Heart right ventricle (tissue), 16 donors: Measurements from ENCODE around the gene ARID5B. TPM values are rescaled to one million over a fixed set of nuclear protein-coding genes. Genes with fewer than 3 reads are reported as not detected.

Source experiments
- ATAC-seq, 8 donors: fragments of 200-7000 bp; cut with Tn5 transposase; one replicate each; pipeline ENCODE4 v1.9.1; 2020; ENCODE audit warnings: mild to moderate bottlenecking in 8 of 8, moderate library complexity in 8 of 8, moderate number of reproducible peaks in 1 of 8
- DNase-seq, 2 donors: peaks; one replicate each; pipeline ENCODE4 v3.0.0-alpha.2; 2020
- H3K27ac ChIP-seq, 10 donors: fragments of 200-600 bp; sonication (generic) in 2 of 10; one replicate each; pipeline versions ENCODE4 v1.5.0 to v1.8.0; 2020 to 2022; ENCODE audit warnings: mild to moderate bottlenecking in 3 of 10
- H3K27me3 ChIP-seq, 7 donors: fragments of 200-600 bp; one replicate each; pipeline ENCODE4 v1.8.0; 2021 to 2022; ENCODE audit warnings: mild to moderate bottlenecking in 2 of 7
- H3K36me3 ChIP-seq, 9 donors: fragments of 200-600 bp; sonication (generic) in 1 of 9; one replicate each; pipeline versions ENCODE4 v1.5.0 to v1.8.0; 2020 to 2022; ENCODE audit warnings: mild to moderate bottlenecking in 2 of 9
- H3K4me1 ChIP-seq, 9 donors: fragments of 200-600 bp; sonication (generic) in 1 of 9; one replicate each; pipeline versions ENCODE4 v1.5.0 to v1.8.0; 2020 to 2022; ENCODE audit warnings: mild to moderate bottlenecking in 4 of 9
- H3K4me3 ChIP-seq, 10 donors: fragments of 200-600 bp; sonication (generic) in 2 of 10; one replicate each; pipeline versions ENCODE4 v1.5.0 to v1.8.0; 2020 to 2022; ENCODE audit warnings: mild to moderate bottlenecking in 7 of 10, moderate library complexity in 2 of 10
- H3K9me3 ChIP-seq, 11 donors: fragments of 200-600 bp in 10 of 11; sonication (generic) in 2 of 11; one replicate each; pipeline versions ENCODE4 v1.5.0 to v1.8.0; 2013 to 2022; ENCODE audit warnings: mild to moderate bottlenecking in 2 of 11, control low read depth in 1 of 11, moderate library complexity in 1 of 11
- WGBS, 2 donors: extraction: QIAGEN DNeasy Blood & Tissue Kit; methylation state at CpG; one replicate each; pipeline ENCODE4 v1.1.7; 2013; ENCODE audit warnings: inconsistent platforms in 1 of 2; 5-methylcytosine and 5-hydroxymethylcytosine counted together
- intact Hi-C, 10 donors: fragments of 100-400 bp; cut with DNase I; formaldehyde crosslinking; loops; one replicate each; pipeline versions ENCODE4 v1.11.1 to v1.14.2; 2022
- polyA plus RNA-seq, 2 donors: library from polyadenylated mRNA; stranded (reverse); fragments of 200-250 nt; gene quantifications; one replicate each; pipeline ENCODE4 v1.2.3, GENCODE V29; 2013
- total RNA-seq, 10 donors: library from RNA; stranded (reverse); fragmentation: NEBNext Ultra II Directional in 3 of 10; extraction: Animal tissue kit (Norgen Biotek cat#: 25700) in 3 of 10; gene quantifications; one replicate each; pipeline versions ENCODE4 v1.2.1 to v1.2.4, GENCODE V29; 2021 to 2023
- TF ChIP-seq, protein P1 (sequence below), 9 donors: fragments of 200-600 bp; sonication (generic) in 2 of 9; IDR thresholded peaks; one replicate each; pipeline versions ENCODE4 v1.5.0 to v1.8.0; 2021 to 2022; ENCODE audit warnings: antibody characterized with exemption in 9 of 9, mild to moderate bottlenecking in 5 of 9, moderate library complexity in 1 of 9
- donor health status: Arrhythmogenic right ventricular cardiomyopathy.
- donor health status: ischemic (EF 13 %, LVEDD 7.1; RV severe dilation, severe dysfunction).
- donor health status: healthy with polysubstance abuse.
- donor health status: DM: no; HTN: yes; CAD: no.
- donor health status: DM: no; HTN: no; CAD: no.
- donor health status: ischemic (EF 25% LVEDD 6.9; RV normal size, moderate dysfunction).
- donor health status: ischemic (EF 25% LVEDD 5.7; RV mildly dilated, moderate dysfunction).
- donor health status: healthy.
- donor health status: DM: yes; HTN: yes; CAD: no.
- donor health status: Ischemic cardiomyopathy.
- donor health status: ischemic (EF 35%, LVEDD 5.7; RV mildly dilated, moderate dysfunction).
- donor health status: nonischemic (EF 11% LVEDD 7.7; RV severe dilation, severe dysfunction).
- donor health status: DM: yes; HTN: yes; CAD: no.
- donor health status: PGD.
- donor health status: ischemic (EF 29% LVEDD 5.4; RV normal size, mild dysfunction).
- donor health status: nonischemic (EF 23%, LVEDD 6.1; RV moderate dilation, normal function).

The ARID5B gene
- total and polyA plus RNA-seq, 12 donors = 5.3 to 108 (median 25.5) TPM

DNA sequence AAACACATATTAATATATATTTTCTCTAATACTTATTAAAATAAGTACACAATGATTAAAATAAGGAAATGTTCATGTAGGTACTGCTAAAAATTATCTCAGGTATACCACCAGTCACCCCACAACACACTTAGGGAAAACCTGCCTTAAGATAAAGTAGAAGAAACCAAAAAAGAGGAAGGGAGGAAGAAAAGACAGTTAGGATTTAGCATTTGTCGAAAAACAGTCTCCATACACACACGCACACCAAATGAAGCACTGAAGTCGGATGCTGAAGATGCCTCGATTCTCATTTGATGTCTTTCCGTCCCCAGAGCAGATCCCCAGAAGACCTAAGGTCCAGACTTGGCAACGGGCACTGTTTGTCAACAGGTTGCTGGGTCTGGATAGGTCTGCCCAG lies 30.0 kb upstream of the ARID5B start:
- DNase-seq = no peak
- TF ChIP-seq, protein P1, sequence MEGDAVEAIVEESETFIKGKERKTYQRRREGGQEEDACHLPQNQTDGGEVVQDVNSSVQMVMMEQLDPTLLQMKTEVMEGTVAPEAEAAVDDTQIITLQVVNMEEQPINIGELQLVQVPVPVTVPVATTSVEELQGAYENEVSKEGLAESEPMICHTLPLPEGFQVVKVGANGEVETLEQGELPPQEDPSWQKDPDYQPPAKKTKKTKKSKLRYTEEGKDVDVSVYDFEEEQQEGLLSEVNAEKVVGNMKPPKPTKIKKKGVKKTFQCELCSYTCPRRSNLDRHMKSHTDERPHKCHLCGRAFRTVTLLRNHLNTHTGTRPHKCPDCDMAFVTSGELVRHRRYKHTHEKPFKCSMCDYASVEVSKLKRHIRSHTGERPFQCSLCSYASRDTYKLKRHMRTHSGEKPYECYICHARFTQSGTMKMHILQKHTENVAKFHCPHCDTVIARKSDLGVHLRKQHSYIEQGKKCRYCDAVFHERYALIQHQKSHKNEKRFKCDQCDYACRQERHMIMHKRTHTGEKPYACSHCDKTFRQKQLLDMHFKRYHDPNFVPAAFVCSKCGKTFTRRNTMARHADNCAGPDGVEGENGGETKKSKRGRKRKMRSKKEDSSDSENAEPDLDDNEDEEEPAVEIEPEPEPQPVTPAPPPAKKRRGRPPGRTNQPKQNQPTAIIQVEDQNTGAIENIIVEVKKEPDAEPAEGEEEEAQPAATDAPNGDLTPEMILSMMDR (IDR thresholded peaks at IDR 0.05) = no peak
- no peaks in the 10 kb centered on the region for H3K36me3 ChIP-seq
- no peak overlapping the region for H3K4me3 ChIP-seq
- WGBS, 2 donors = 96 to 97% methylated on average over 6 of the region's 6 CpGs
- no peak for ATAC-seq
- no peaks in the 10 kb centered on the region for H3K9me3 ChIP-seq
- intact Hi-C loops = no loop called here
- no peak overlapping the region for H3K27ac ChIP-seq
- H3K27me3 ChIP-seq = peaks cover 0 to 4% (median 0%) of the 10 kb centered on the region in 7 donors
- peaks cover 0 to 20% (median 7%) of the 10 kb centered on the region in 9 donors for H3K4me1 ChIP-seq

DNA sequence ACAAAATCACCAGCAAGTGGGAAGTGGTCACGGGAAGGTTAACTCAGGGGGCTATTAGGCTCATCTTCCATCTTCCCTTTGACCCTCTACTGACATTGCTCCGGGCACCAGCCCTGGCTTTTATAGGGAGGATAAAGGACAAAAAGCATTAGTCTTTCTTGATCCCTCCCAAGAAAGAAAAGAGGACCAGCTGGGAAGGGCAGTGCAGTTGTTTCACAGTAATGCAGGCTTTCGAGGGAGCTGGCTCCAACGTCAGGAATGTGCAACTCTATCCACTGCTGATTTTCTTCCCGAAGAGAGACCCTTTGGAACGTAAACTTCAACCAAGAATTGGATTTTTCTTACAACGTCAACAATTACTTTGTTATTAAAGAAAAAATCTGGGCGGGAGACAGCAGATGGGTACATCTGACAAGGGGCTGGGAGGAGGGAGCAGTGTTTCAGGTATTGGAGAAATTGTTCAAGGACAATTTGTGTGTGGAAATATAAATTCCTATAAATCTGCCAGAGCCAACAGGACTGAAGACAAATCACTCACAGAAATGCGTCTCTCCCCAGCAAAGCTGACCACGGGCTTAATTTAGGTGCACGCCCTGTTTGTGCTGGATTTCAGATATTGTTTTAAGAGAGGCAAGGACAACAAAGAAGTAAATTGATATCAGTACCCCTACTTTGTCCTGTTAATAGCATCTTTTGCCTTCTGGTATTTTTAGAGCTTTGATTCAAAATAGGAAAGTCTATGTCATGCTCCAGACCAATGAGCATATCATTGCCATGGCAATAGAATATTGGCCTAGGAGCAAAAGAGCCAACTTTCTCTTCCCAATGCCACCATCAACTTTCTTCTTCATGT lies 23.4 kb upstream of the ARID5B start:
- no peaks in the 10 kb centered on the region for H3K9me3 ChIP-seq
- H3K27ac ChIP-seq = no peak overlapping the region
- WGBS, 2 donors = 81 to 86% methylated on average over 11 of the region's 11 CpGs
- no peaks in the 10 kb centered on the region for H3K36me3 ChIP-seq
- TF ChIP-seq, protein P1 (IDR thresholded peaks at IDR 0.05) = no peak
- ATAC-seq (no peak), DNase-seq (no peak)
- H3K27me3 ChIP-seq = peaks cover 0 to 4% (median 0%) of the 10 kb centered on the region in 7 donors
- no peak overlapping the region for H3K4me3 ChIP-seq
- H3K4me1 ChIP-seq = no peaks in the 10 kb centered on the region
- intact Hi-C loops = no loop called here

DNA sequence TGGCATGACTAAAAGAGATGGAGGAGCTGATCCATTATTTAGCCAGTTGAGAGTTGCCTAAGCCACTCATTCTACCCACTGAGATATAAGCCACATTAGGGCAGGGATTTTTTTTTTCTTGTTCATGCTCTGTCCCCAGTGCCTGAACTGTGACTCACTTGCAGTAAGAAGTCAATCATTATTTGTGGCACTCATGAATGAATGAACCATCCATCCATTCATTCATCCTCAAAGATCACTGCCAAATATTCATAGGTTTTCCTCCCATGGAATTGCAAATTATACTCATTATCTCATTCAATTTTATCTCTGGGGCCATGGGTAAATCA lies 22.8 kb upstream of the ARID5B start:
- H3K27me3 ChIP-seq = peaks cover 0 to 4% (median 0%) of the 10 kb centered on the region in 7 donors
- no peak overlapping the region for H3K27ac ChIP-seq
- DNase-seq (no peak), ATAC-seq (no peak)
- no peaks in the 10 kb centered on the region for H3K9me3 ChIP-seq
- intact Hi-C loops = no loop called here
- TF ChIP-seq, protein P1 (IDR thresholded peaks at IDR 0.05) = no peak
- no peaks in the 10 kb centered on the region for H3K36me3 ChIP-seq
- no peak overlapping the region for H3K4me3 ChIP-seq
- no peaks in the 10 kb centered on the region for H3K4me1 ChIP-seq

DNA sequence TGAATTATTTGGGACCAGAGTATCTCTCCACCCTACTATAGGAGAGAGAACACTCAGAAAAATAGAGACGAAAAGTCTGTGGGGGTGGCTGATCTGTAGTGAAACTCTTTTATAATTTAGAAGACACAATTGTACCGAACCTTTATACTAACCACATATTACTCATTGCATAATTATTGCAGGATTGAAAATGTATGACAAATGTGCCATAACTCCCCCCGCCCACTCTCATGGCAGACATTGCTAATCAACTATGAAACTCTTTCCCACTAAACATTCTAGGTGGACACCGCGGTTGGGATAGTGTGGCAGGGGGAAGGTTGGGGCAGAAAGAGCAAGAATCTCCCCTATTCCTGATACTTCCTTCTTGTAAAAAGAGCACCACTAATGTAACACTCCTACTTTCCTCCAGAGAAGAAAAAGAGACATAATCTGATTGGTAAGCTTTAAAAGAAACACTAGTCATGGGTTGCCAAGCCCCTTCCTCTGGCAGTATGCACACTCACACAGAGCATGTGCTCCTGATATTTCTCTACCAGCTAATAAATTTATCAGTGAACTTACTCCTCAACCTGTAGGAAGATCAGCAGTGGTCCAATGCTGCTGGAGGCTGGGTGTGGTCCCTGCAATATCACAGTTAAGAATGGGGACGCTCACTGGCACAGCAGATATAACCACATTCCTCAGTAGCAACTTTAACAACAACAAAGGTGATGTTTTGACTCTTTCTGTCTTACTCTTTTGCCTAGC lies 18.7 kb upstream of the ARID5B start:
- Histone ChIP-seq H3K27ac (no peak overlapping the region), H3K4me3 (no peak overlapping the region), H3K27me3 (no peaks in the 10 kb centered on the region), H3K36me3 (no peaks in the 10 kb centered on the region), H3K4me1 (no peaks in the 10 kb centered on the region), H3K9me3 (no peaks in the 10 kb centered on the region)
- intact Hi-C loops = no loop called here
- DNase-seq = no peak
- TF ChIP-seq, protein P1 (IDR thresholded peaks at IDR 0.05) = no peak
- no peak for ATAC-seq
- 95 to 97% methylated on average over 6 of the region's 6 CpGs for WGBS, 2 donors
